A673 (cell line): ENCODE measurements around the gene CNPY1.

Source experiments
- EZH2 ChIP-seq: fragments of 200-600 bp; sonication (generic); IDR thresholded peaks from 2 replicates; pipeline ENCODE4 v1.6.1; 2017; ENCODE audit warnings: borderline replicate concordance, low read depth, mild to moderate bottlenecking, mixed read lengths, antibody characterized with exemption, low read length; ENCODE audit not compliant: poor library complexity, severe bottlenecking
- TF ChIP-seq, protein P1 (sequence below): fragments of 300-800, 200-600 bp; sonication (generic); conservative IDR thresholded peaks from 2 replicates; pipeline ENCODE4 v1.5.1; 2017; ENCODE audit warnings: low read depth, mild to moderate bottlenecking, antibody characterized with exemption, low read length, moderate library complexity, mixed read lengths

DNA sequence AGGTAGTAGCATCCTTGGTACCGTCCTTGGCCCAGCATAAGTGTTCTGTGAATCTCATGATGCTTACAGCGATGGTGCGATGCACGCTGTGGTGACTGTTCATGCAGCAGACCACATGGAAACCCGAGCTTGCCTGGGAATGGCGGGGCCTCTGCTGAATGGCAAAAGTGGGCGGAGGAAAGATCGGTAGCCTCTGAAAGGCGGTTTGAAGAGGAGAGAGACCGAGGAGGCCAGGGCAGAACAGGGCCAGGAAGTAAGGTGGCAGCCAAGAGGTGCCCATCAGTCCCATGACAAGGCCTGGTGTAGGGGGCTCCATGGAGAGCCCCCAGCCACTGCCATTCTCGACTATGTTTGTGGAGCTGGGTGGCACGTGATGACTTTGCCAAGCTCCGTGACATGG, 33.2 kb upstream of the CNPY1 start:
- TF ChIP-seq EZH2: no peak
- TF ChIP-seq, protein P1, sequence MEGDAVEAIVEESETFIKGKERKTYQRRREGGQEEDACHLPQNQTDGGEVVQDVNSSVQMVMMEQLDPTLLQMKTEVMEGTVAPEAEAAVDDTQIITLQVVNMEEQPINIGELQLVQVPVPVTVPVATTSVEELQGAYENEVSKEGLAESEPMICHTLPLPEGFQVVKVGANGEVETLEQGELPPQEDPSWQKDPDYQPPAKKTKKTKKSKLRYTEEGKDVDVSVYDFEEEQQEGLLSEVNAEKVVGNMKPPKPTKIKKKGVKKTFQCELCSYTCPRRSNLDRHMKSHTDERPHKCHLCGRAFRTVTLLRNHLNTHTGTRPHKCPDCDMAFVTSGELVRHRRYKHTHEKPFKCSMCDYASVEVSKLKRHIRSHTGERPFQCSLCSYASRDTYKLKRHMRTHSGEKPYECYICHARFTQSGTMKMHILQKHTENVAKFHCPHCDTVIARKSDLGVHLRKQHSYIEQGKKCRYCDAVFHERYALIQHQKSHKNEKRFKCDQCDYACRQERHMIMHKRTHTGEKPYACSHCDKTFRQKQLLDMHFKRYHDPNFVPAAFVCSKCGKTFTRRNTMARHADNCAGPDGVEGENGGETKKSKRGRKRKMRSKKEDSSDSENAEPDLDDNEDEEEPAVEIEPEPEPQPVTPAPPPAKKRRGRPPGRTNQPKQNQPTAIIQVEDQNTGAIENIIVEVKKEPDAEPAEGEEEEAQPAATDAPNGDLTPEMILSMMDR: no peak
